HepG2 (cell line): ENCODE measurements around the gene MAML1. TPM values are rescaled to one million over a fixed set of nuclear protein-coding genes. Genes with fewer than 3 reads are reported as not detected.
A peak's percentile ranks its signal among the peaks of the same experiment; 100 is the strongest.

Source experiments
- CENPT ChIP-seq: sonication (generic); formaldehyde crosslinking; IDR thresholded peaks from 2 replicates; pipeline ENCODE4 v1.8.0; 2022; ENCODE audit warnings: low read depth, mild to moderate bottlenecking, moderate library complexity, missing genetic modification reagents
- CENPX ChIP-seq: sonication (generic); formaldehyde crosslinking; IDR thresholded peaks from 2 replicates; pipeline ENCODE4 v1.9.0; 2021; ENCODE audit warnings: mild to moderate bottlenecking, missing genetic modification reagents, moderate library complexity
- CHD4 ChIP-seq: fragments of 200-600 bp; sonication (generic); IDR thresholded peaks from 2 replicates; pipeline ENCODE4 v1.7.0; 2017; ENCODE audit warnings: mild to moderate bottlenecking, low read length, borderline replicate concordance
- GATAD2A ChIP-seq: IDR thresholded peaks from 2 replicates; pipeline ENCODE4 v1.6.1; 2016
- HDAC2 ChIP-seq: sonication (generic); formaldehyde crosslinking; IDR thresholded peaks from 2 replicates; pipeline ENCODE4 v1.4.0; 2020; ENCODE audit warnings: missing genetic modification reagents
- JUN ChIP-seq: sonication (generic); formaldehyde crosslinking; IDR thresholded peaks from 2 replicates; pipeline ENCODE4 v1.4.0; 2020; ENCODE audit warnings: mild to moderate bottlenecking, missing genetic modification reagents
- MED1 ChIP-seq: sonication (generic); formaldehyde crosslinking; IDR thresholded peaks from 2 replicates; pipeline ENCODE4 v1.4.0; 2020; ENCODE audit warnings: missing genetic modification reagents
- NCOA5 ChIP-seq: sonication (generic); formaldehyde crosslinking; IDR thresholded peaks from 2 replicates; pipeline ENCODE4 v1.4.0; 2020; ENCODE audit warnings: missing genetic modification reagents
- PBX3 ChIP-seq: sonication (generic); formaldehyde crosslinking; IDR thresholded peaks from 2 replicates; pipeline ENCODE4 v1.8.1; 2023; ENCODE audit warnings: missing genetic modification reagents, inconsistent platforms, borderline replicate concordance
- PHF5A ChIP-seq: IDR thresholded peaks from one replicate; pipeline ENCODE4 v1.6.1; 2018; ENCODE audit warnings: low read depth, missing genetic modification reagents; ENCODE audit not compliant: unreplicated experiment
- POLR2AphosphoS5 ChIP-seq: IDR thresholded peaks from 2 replicates; pipeline ENCODE4 v1.6.1; 2012; ENCODE audit warnings: low read depth, low read length
- RARA ChIP-seq: IDR thresholded peaks from 2 replicates; pipeline ENCODE4 v1.6.1; 2016; ENCODE audit warnings: missing genetic modification reagents, missing compliant biosample characterization
- SATB2 ChIP-seq: sonication (generic); formaldehyde crosslinking; IDR thresholded peaks from 2 replicates; pipeline ENCODE4 v1.5.0; 2020; ENCODE audit warnings: missing genetic modification reagents
- SIN3A ChIP-seq: IDR thresholded peaks from 2 replicates; pipeline ENCODE4 v1.6.1; 2011; ENCODE audit warnings: low read depth, mild to moderate bottlenecking, control low read depth, low read length, borderline replicate concordance
- SRY ChIP-seq: sonication (generic); formaldehyde crosslinking; IDR thresholded peaks from 2 replicates; pipeline ENCODE4 v1.8.0; 2022; ENCODE audit warnings: mild to moderate bottlenecking, missing genetic modification reagents
- THYN1 ChIP-seq: sonication (generic); formaldehyde crosslinking; IDR thresholded peaks from 2 replicates; pipeline ENCODE4 v1.8.1; 2023; ENCODE audit warnings: low read depth, mild to moderate bottlenecking, moderate library complexity, missing genetic modification reagents, borderline replicate concordance
- ZBTB4 ChIP-seq: sonication (generic); formaldehyde crosslinking; IDR thresholded peaks from 2 replicates; pipeline ENCODE4 v1.4.0; 2020; ENCODE audit warnings: missing genetic modification reagents, mild to moderate bottlenecking, borderline replicate concordance
- ZFP36L2 ChIP-seq: sonication (generic); formaldehyde crosslinking; IDR thresholded peaks from 2 replicates; pipeline ENCODE4 v1.4.0; 2020; ENCODE audit warnings: missing genetic modification reagents
- ZNF121 ChIP-seq: sonication (generic); formaldehyde crosslinking; IDR thresholded peaks from 2 replicates; pipeline ENCODE4 v1.5.0; 2020; ENCODE audit warnings: mild to moderate bottlenecking, missing genetic modification reagents
- ZNF18 ChIP-seq: sonication (generic); formaldehyde crosslinking; IDR thresholded peaks from 2 replicates; pipeline ENCODE4 v1.8.0; 2022; ENCODE audit warnings: mild to moderate bottlenecking, missing genetic modification reagents; ENCODE audit not compliant: insufficient replicate concordance
- ZNF256 ChIP-seq: sonication (generic); formaldehyde crosslinking; conservative IDR thresholded peaks from 2 replicates; pipeline ENCODE4 v1.4.0; 2020; ENCODE audit warnings: missing genetic modification reagents
- ZNF274 ChIP-seq: sonication (generic); formaldehyde crosslinking; IDR thresholded peaks from 2 replicates; pipeline ENCODE4 v1.5.1; 2020; ENCODE audit warnings: mild to moderate bottlenecking, missing genetic modification reagents
- ZNF460 ChIP-seq: sonication (generic); formaldehyde crosslinking; IDR thresholded peaks from 2 replicates; pipeline ENCODE4 v1.5.1; 2020; ENCODE audit warnings: missing genetic modification reagents, mild to moderate bottlenecking, borderline replicate concordance
- ZNF510 ChIP-seq: sonication (generic); formaldehyde crosslinking; IDR thresholded peaks from 2 replicates; pipeline ENCODE4 v1.4.0; 2020; ENCODE audit warnings: low read depth, mild to moderate bottlenecking, missing genetic modification reagents
- ZNF556 ChIP-seq: sonication (generic); formaldehyde crosslinking; IDR thresholded peaks from 2 replicates; pipeline ENCODE4 v1.4.0; 2020; ENCODE audit warnings: mild to moderate bottlenecking, missing genetic modification reagents, borderline replicate concordance
- ZNF678 ChIP-seq: sonication (generic); formaldehyde crosslinking; IDR thresholded peaks from 2 replicates; pipeline ENCODE4 v1.4.0; 2020; ENCODE audit warnings: mild to moderate bottlenecking, missing genetic modification reagents
- ZZZ3 ChIP-seq: sonication (generic); formaldehyde crosslinking; IDR thresholded peaks from 2 replicates; pipeline ENCODE4 v1.4.0; 2020; ENCODE audit warnings: missing genetic modification reagents, mild to moderate bottlenecking, borderline replicate concordance
- polyA plus RNA-seq, 8 experiments: library from polyadenylated mRNA; depleted of rRNA in 3 of 8; stranded (reverse) in 7 of 8; unstranded in 1 of 8; fragments of >200 nt; fragmentation: Illumina TruSeq in 4 of 8; extraction: Trizol in 4 of 8; gene quantifications; 2 replicates each; pipeline versions ENCODE4 v1.2.1 to v1.2.3, GENCODE V29; 2011 to 2016; ENCODE audit warnings: low read depth in 4 of 8, missing spikeins in 1 of 8, mixed read lengths in 1 of 8; ENCODE audit not compliant: insufficient read depth in 1 of 8
- total RNA-seq, 5 experiments: library from RNA; depleted of rRNA; stranded (reverse); fragments of >200 nt; fragmentation: Illumina TruSeq; extraction: Trizol; gene quantifications; 2 replicates each; pipeline ENCODE4 v1.2.3, GENCODE V29; 2016; ENCODE audit warnings: low read depth in 1 of 5

Gene MAML1
- total and polyA plus RNA-seq, 2 of the 13 experiments (the other 11 are each of a cell fraction or from before 2014, with no cell fraction given): 10.0 to 10.8 TPM

- no peak for TF ChIP-seq NCOA5 (CRISPR knock-in tag)
- peak; percentile 75 for TF ChIP-seq HDAC2
- TF ChIP-seq CENPT: no peak
- peak; percentile 72; the same call in 1 of the 2 replicates for TF ChIP-seq SIN3A
- no peak for TF ChIP-seq THYN1 (CRISPR knock-in tag)
- TF ChIP-seq ZNF274: 0 out of 2 replicates have a peak, but pooled peaks have one; percentile 16
- no peak for TF ChIP-seq SATB2 (CRISPR knock-in tag)
- TF ChIP-seq CHD4: no peak
- peak; percentile 76 for TF ChIP-seq POLR2AphosphoS5
- no peak for TF ChIP-seq ZNF678 (CRISPR knock-in tag)
- no peak for TF ChIP-seq ZBTB4 (CRISPR knock-in tag)
- no peak for TF ChIP-seq ZNF18 (CRISPR knock-in tag)
- peak; percentile 31; the same call in 1 of the 2 replicates for TF ChIP-seq ZNF121 (CRISPR knock-in tag)
- TF ChIP-seq SRY: no peak
- TF ChIP-seq PHF5A (CRISPR knock-in tag): peak; percentile 49
- peak; percentile 66; the same call in 1 of the 2 replicates for TF ChIP-seq ZZZ3 (CRISPR knock-in tag)
- TF ChIP-seq CENPX (CRISPR knock-in tag): no peak
- TF ChIP-seq RARA (CRISPR knock-in tag): peak; percentile 99
- TF ChIP-seq PBX3 (CRISPR knock-in tag): no peak
- peak; percentile 94; the same call in 1 of the 2 replicates for TF ChIP-seq ZNF556 (CRISPR knock-in tag)
- TF ChIP-seq ZNF460 (CRISPR knock-in tag): no peak; the same call in 1 of the 2 replicates
- TF ChIP-seq ZNF510 (CRISPR knock-in tag): no peak
- TF ChIP-seq JUN (CRISPR knock-in tag): peak; percentile 82; the same call in 1 of the 2 replicates
- TF ChIP-seq GATAD2A (CRISPR knock-in tag): peak; percentile 70; the same call in 1 of the 2 replicates
- no peak for TF ChIP-seq ZFP36L2 (CRISPR knock-in tag)
- peak; percentile 97 for TF ChIP-seq MED1 (CRISPR knock-in tag)
- no peak for TF ChIP-seq ZNF256 (CRISPR knock-in tag)
Observed at GRCh38 chr5:179818746-179819295, 86.2 kb downstream of the MAML1 start (continued).
